Stomach smooth muscle (tissue), 2 donors: ENCODE measurements around the gene UBQLNL.

Experiments used
- H3K27ac ChIP-seq: one replicate; pipeline ENCODE4 v1.7.0; 2013; ENCODE audit warnings: mild to moderate bottlenecking, low read length, inconsistent platforms
- H3K27me3 ChIP-seq, 2 donors: one replicate each; pipeline ENCODE4 v1.7.0; 2013; ENCODE audit warnings: low read length in 2 of 2; ENCODE audit not compliant: insufficient read depth in 2 of 2, control insufficient read depth in 1 of 2
- H3K36me3 ChIP-seq, 2 donors: one replicate each; pipeline ENCODE4 v1.7.0; 2013; ENCODE audit warnings: low read length in 2 of 2; ENCODE audit not compliant: control insufficient read depth in 2 of 2, insufficient read depth in 2 of 2
- H3K4me1 ChIP-seq: one replicate; pipeline ENCODE4 v1.7.0; 2013; ENCODE audit warnings: low read length; ENCODE audit not compliant: control insufficient read depth, insufficient read depth
- H3K4me3 ChIP-seq, 2 donors: one replicate each; pipeline ENCODE4 v1.7.0; 2013; ENCODE audit warnings: low read length in 2 of 2
- H3K9ac ChIP-seq, 2 donors: one replicate each; pipeline ENCODE4 v1.7.0; 2013; ENCODE audit warnings: low read length in 2 of 2, mild to moderate bottlenecking in 1 of 2
- H3K9me3 ChIP-seq, 2 donors: one replicate each; pipeline ENCODE4 v1.7.0; 2013; ENCODE audit warnings: low read length in 2 of 2; ENCODE audit not compliant: control insufficient read depth in 2 of 2
- donor health status: healthy.
- donor health status: Pancreatic carcinoma.

Gene UBQLNL

GRCh38 chr11:5507177-5507932 lies 9.1 kb downstream of the UBQLNL start:
- H3K36me3 ChIP-seq = no peaks in the 10 kb centered on the region
- H3K9me3 ChIP-seq = no peaks in the 10 kb centered on the region
- H3K27ac ChIP-seq = no peak overlapping the region
- no peak overlapping the region for H3K9ac ChIP-seq
- H3K27me3 ChIP-seq = peaks cover 0 to 2% of the 10 kb centered on the region in 2 donors
- H3K4me3 ChIP-seq = no peak overlapping the region
- no peaks in the 10 kb centered on the region for H3K4me1 ChIP-seq

GRCh38 chr11:5505363-5506048 lies 11.0 kb downstream of the UBQLNL start:
- Histone ChIP-seq H3K27me3 (peaks cover 0 to 2% of the 10 kb centered on the region in 2 donors), H3K27ac (no peak overlapping the region)

GRCh38 chr11:5504403-5504921 lies 12.0 kb downstream of the UBQLNL start:
- H3K4me1 ChIP-seq = no peaks in the 10 kb centered on the region
- peaks cover 0 to 2% of the 10 kb centered on the region in 2 donors for H3K27me3 ChIP-seq
- no peak overlapping the region for H3K4me3 ChIP-seq
- H3K9me3 ChIP-seq = no peaks in the 10 kb centered on the region
- H3K9ac ChIP-seq = no peak overlapping the region
- no peak overlapping the region for H3K27ac ChIP-seq
- no peaks in the 10 kb centered on the region for H3K36me3 ChIP-seq

More at GRCh38 chr11:5505363-5506048, 11.0 kb downstream of the UBQLNL start:
- no peaks in the 10 kb centered on the region for H3K9me3 ChIP-seq
- no peaks in the 10 kb centered on the region for H3K36me3 ChIP-seq
- no peaks in the 10 kb centered on the region for H3K4me1 ChIP-seq
- no peak overlapping the region for H3K9ac ChIP-seq
- no peak overlapping the region for H3K4me3 ChIP-seq

DNA sequence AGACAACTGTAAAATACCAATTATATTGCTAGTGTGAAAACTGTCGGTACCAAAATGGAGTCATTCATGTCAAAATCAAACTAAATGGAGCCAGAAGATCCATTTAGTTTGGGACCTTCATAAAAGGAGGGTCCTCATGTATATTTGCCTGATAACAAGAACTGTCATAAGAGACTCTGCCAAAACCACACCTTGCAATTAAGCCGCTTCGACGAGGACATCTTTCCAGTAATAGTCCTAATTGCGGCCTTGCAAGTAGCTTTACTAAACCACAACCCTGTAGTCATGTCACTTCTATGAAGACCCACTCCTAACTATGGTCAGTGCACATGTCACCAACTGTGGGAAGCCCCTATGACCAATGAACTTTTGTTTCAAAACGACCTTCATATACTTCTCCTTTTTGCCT lies 16.1 kb downstream of the UBQLNL start:
- H3K27me3 ChIP-seq = no peaks in the 10 kb centered on the region
- H3K4me3 ChIP-seq = no peak overlapping the region
- no peaks in the 10 kb centered on the region for H3K9me3 ChIP-seq
- H3K27ac ChIP-seq = no peak overlapping the region
- no peak overlapping the region for H3K9ac ChIP-seq
- no peaks in the 10 kb centered on the region for H3K4me1 ChIP-seq
- no peaks in the 10 kb centered on the region for H3K36me3 ChIP-seq

GRCh38 chr11:5499671-5500070 lies 16.8 kb downstream of the UBQLNL start:
- Histone ChIP-seq H3K9ac (no peak overlapping the region), H3K27ac (no peak overlapping the region), H3K36me3 (no peaks in the 10 kb centered on the region), H3K9me3 (no peaks in the 10 kb centered on the region), H3K4me1 (no peaks in the 10 kb centered on the region), H3K27me3 (no peaks in the 10 kb centered on the region), H3K4me3 (no peak overlapping the region)

DNA sequence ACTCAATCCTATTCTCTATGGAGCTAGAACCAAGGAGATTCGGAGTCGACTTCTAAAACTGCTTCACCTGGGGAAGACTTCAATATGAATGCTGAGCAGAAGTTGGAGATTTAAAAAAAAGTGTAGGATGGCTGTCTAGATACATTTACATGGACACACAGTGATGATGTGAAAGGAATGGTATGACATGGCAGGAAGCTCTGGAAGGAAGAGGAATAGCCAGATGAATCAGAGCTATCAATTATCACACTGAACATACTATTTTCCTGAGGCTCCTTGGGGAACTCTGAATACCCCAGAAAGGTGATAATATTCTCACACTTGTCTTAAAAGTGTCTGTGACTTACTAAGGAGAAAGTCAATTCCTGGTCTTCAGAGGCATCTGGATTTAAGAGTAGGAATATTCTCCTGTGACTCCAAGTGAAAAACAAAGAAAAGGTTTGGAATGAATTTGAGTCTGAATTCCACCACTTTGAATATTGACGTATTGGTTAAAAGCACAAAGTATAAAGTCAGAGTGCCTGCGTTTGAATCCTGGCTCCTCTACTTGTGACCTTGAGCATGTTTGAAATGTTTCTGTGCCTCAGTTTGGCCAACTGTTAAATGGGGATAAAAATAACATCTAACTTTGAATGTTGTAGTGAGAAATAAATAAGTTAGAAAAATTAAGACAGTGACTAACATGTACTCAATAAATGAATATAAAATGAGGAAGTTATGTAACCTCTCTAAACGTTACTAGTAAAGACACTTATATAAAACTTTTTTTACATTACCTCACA lies 26.7 kb downstream of the UBQLNL start:
- H3K4me3 ChIP-seq = no peak overlapping the region
- H3K9me3 ChIP-seq = no peaks in the 10 kb centered on the region

GRCh38 chr11:5488798-5489399 lies 27.6 kb downstream of the UBQLNL start:
- H3K9me3 ChIP-seq = no peaks in the 10 kb centered on the region
- no peak overlapping the region for H3K27ac ChIP-seq
- no peaks in the 10 kb centered on the region for H3K27me3 ChIP-seq
- H3K9ac ChIP-seq = no peak overlapping the region
- H3K4me3 ChIP-seq = no peak overlapping the region
- no peaks in the 10 kb centered on the region for H3K36me3 ChIP-seq
- no peaks in the 10 kb centered on the region for H3K4me1 ChIP-seq

More for the DNA sequence above, 26.7 kb downstream of the UBQLNL start:
- no peaks in the 10 kb centered on the region for H3K27me3 ChIP-seq
- no peaks in the 10 kb centered on the region for H3K4me1 ChIP-seq
- no peak overlapping the region for H3K27ac ChIP-seq
- H3K36me3 ChIP-seq = no peaks in the 10 kb centered on the region
- H3K9ac ChIP-seq = no peak overlapping the region

- no peak within 1 kb of the TSS for H3K27ac ChIP-seq
- no peak within 1 kb of the TSS for H3K9ac ChIP-seq
- no peaks in the 10 kb centered on the region for H3K36me3 ChIP-seq
- H3K9me3 ChIP-seq = peaks cover 0 to 3% of the 10 kb centered on the region in 2 donors
- H3K4me3 ChIP-seq = no peak within 1 kb of the TSS
- H3K27me3 ChIP-seq = no peaks in the 10 kb centered on the region
- H3K4me1 ChIP-seq = no peaks in the 10 kb centered on the region
These were observed 28.1 kb downstream of the UBQLNL start, which contains the start of gene OR52D1 for GRCh38 chr11:5488385-5488784. Gene OR52D1, plus strand, starts transcription at chr11:5488685. Its CDS starts 22 bp downstream, at chr11:5488707.

DNA sequence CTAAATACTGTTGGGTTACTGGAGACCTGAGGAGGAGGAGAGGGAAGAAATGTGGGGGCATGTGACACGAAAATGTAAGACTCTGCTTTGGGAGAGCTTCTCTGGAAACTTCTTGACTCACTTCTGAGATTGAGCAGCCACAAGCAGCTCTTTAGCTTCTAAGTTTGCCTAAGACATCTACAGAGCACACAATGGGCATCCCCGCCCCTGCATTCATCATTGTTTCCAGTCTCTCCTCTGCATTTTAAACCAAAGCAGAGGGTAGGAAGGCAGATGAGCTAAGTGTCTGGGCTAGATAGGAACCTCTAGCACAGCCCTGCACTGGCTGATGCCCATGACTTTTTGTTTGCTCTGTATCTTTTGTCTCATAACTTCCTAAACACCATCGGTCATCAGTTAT lies 30.1 kb downstream of the UBQLNL start:
- Histone ChIP-seq H3K4me1 (no peaks in the 10 kb centered on the region), H3K27me3 (no peaks in the 10 kb centered on the region), H3K9ac (no peak overlapping the region), H3K4me3 (no peak overlapping the region), H3K36me3 (no peaks in the 10 kb centered on the region), H3K27ac (no peak overlapping the region), H3K9me3 (peaks cover 0 to 3% of the 10 kb centered on the region in 2 donors)

- Histone ChIP-seq H3K27me3 (no peaks in the 10 kb centered on the region), H3K4me1 (no peaks in the 10 kb centered on the region), H3K9ac (no peak overlapping the region), H3K27ac (no peak overlapping the region), H3K9me3 (peaks cover 0 to 3% of the 10 kb centered on the region in 2 donors), H3K36me3 (no peaks in the 10 kb centered on the region), H3K4me3 (no peak overlapping the region)
These were observed 30.5 kb downstream of the UBQLNL start for GRCh38 chr11:5486003-5486402.
